HG03442 (cell line): Measurements from ENCODE around the gene MAIP1.

Experiments
- ATAC-seq: cut with Tn5 transposase; IDR thresholded peaks from one replicate; pipeline ENCODE4 v1.9.1; 2021; ENCODE audit warnings: mild to moderate bottlenecking, moderate library complexity; ENCODE audit not compliant: unreplicated experiment

Gene MAIP1

GRCh38 chr2:199946836-199947235 lies 8.5 kb upstream of the MAIP1 start:
- ATAC-seq, result no peak

GRCh38 chr2:199950396-199950795 lies 5.0 kb upstream of the MAIP1 start:
- ATAC-seq, result no peak

- no peak for ATAC-seq
Observed at GRCh38 chr2:199951023-199951422, 4.4 kb upstream of the MAIP1 start.

- peak; percentile 35 for ATAC-seq
Observed at GRCh38 chr2:199955007-199955338, 409 bp upstream of the MAIP1 start.

- no peak for ATAC-seq
Observed at GRCh38 chr2:199956062-199956380, 639 bp downstream of the MAIP1 start.

GRCh38 chr2:199958014-199958413 lies 2.6 kb downstream of the MAIP1 start:
- ATAC-seq, result no peak

GRCh38 chr2:199962203-199962602 lies 6.8 kb downstream of the MAIP1 start:
- ATAC-seq, result peak; percentile 83

GRCh38 chr2:199966405-199966804 lies 11.0 kb downstream of the MAIP1 start:
- no peak for ATAC-seq

- no peak for ATAC-seq
Observed at GRCh38 chr2:199966976-199967375, 11.6 kb downstream of the MAIP1 start.

GRCh38 chr2:199968126-199968525 lies 12.7 kb downstream of the MAIP1 start:
- no peak for ATAC-seq

- ATAC-seq, result no peak
Observed at GRCh38 chr2:199972088-199972626, 16.8 kb downstream of the MAIP1 start.

GRCh38 chr2:199973703-199974102 lies 18.3 kb downstream of the MAIP1 start:
- no peak for ATAC-seq

- no peak for ATAC-seq
Observed at GRCh38 chr2:199975273-199975895, 20.0 kb downstream of the MAIP1 start.

- ATAC-seq, result peak; percentile 63
Observed at GRCh38 chr2:199977984-199978415, 22.6 kb downstream of the MAIP1 start.

- ATAC-seq, result no peak
Observed at GRCh38 chr2:199979398-199979797, 24.0 kb downstream of the MAIP1 start.

GRCh38 chr2:199979832-199980628 lies 24.6 kb downstream of the MAIP1 start:
- ATAC-seq, result no peak

GRCh38 chr2:199982126-199982843 lies 26.9 kb downstream of the MAIP1 start:
- no peak for ATAC-seq

- ATAC-seq, result no peak
Observed at GRCh38 chr2:199983534-199983933, 28.2 kb downstream of the MAIP1 start.

GRCh38 chr2:199984159-199984558 lies 28.8 kb downstream of the MAIP1 start:
- no peak for ATAC-seq

- no peak for ATAC-seq
Observed at GRCh38 chr2:199984755-199985154, 29.4 kb downstream of the MAIP1 start.

- ATAC-seq, result peak; percentile 60
Observed at GRCh38 chr2:199985625-199986207, 30.3 kb downstream of the MAIP1 start.
